HG02759 (cell line): ENCODE measurements around the gene SLC48A1.
A peak's percentile ranks its signal among the peaks of the same experiment; 100 is the strongest.

Experiments
- ATAC-seq: cut with Tn5 transposase; IDR thresholded peaks from one replicate; pipeline ENCODE4 v1.9.1; 2021; ENCODE audit warnings: mild to moderate bottlenecking, moderate library complexity; ENCODE audit not compliant: unreplicated experiment

SLC48A1 gene

DNA sequence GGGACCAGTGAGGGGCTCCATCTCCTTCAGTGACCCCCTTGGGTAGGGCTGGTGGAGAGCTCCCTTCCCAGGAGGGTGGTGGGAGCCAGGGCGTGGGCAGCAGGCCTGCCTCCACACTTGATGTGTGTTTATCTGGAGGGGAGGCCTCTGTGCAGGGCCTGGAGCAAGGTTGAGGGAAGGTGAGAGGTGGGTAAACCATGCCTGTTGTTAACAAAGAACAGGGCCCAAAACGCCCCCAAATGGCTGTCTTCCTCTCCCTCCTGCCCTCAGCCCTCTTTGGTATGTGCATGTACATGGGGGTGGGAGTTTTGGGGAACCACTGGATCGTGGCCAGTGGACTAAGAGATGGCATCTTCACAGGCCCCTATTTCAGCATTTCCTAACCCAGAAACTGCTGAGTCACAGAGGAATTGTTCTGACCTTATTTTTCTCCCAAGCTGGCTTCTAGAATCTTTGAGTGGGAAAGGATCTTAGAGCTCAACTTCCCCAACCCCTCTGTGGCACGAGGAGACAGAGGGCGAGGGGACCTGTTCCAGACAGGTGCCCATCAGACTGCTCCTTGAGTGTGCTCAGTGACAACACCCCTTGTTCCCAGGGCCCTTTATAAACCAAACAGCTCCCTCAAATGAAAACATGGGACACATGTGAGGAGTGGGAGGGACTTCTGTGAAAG lies 3.6 kb downstream of the SLC48A1 start:
- ATAC-seq = no peak

DNA sequence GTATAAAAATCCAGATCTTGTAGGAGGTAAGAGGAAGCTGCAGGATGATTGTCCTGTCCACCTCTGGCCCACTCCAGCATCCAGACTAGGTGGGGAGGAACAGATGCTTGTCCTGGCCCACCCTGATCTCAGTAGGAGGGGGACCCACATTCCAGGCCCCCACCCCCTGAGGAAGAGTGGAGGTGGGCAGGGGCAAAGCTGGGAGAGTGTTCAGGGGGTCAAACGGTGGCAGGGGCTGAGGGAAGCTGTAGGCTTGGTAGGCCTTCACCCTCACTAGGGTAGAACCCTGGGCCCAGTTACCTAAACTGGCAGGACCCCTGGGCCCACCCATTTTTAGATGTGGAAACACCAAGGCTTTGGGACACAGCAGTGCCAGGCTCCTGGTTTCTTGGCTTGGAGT lies 4.1 kb downstream of the SLC48A1 start:
- ATAC-seq = no peak

DNA sequence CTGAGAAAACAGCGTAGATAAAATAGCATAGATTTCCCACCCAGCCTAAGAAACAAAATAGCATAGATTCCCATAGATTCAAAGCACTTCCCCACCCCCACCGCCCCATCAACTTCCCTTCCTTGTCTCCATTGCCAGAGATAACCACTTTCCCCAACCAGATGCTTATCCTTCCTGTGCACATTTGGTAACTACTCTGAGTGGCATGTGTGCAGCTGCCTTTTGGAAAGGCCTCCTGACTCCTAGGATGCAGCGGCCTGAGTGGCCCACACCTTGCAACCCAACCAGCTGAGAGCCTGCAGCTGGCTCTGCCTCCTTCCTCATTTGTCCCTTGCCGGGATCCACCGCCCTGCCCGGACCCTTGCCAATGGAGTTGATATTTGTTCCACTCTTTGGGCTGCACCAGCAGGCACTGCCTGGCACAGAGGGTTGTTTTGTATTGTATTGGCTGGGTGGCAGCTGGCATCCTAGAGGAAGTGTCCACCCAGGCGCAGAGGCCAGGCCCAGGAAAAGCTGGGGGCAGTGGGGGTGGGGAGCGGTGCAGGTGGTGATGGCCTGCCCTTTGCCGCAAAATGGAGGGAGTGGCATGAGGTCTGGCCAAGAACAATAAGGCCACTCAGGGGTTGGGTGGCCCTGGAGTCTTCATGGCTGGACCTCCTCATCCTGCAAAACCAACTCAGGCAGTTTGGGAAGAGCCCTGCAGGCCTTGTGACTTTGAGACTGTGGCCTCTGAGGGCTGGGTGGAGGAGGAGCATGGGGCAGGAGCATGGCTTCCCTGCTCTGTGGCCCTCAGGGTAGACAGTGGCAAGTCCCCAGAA lies 4.9 kb downstream of the SLC48A1 start:
- no peak for ATAC-seq

DNA sequence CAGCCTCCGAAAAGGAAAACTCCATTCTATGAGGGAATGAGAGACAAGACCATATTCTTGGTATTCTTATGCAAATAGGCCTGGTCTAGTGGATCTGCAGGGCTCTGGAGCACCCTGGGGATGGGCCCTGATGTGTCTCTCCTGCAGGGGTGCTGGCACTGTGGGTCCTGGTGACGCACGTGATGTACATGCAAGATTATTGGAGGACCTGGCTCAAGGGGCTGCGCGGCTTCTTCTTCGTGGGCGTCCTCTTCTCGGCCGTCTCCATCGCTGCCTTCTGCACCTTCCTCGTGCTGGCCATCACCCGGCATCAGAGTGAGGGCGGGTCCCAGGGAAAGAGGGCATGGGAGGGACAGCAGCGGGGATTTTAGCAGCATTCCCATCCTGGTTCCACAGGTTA lies 5.8 kb downstream of the SLC48A1 start:
- no peak for ATAC-seq

DNA sequence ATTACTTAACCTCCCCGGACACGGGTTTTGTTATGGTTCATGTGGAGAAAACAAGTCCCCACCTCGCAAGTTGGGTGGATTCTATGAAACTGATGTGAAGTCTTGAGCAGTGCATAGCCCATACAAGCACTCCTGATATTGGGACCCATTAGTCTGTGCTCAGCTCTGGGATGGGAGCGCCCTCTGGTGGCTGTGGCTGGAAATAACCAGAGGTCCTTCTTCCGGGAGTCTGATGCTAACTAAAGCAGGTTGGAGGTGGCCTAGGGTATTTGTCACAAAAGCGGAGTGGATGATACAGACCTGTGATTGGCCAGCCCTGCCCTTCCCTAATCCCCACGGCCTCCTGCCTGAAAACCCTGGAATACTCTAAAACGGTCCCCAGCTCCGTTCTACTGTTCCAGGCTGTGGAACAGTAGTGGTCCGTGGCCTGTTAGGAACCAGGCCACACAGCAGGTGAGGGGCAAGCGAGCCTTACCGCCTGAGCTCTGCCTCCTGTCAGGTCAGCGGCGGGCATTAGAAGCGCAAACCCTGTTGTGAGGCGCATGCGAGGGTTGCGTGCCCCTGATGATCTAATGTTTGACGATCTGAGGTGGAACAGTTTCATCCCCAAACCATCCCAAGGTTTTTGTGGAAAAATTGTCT lies 6.4 kb downstream of the SLC48A1 start:
- ATAC-seq = peak; percentile 88

DNA sequence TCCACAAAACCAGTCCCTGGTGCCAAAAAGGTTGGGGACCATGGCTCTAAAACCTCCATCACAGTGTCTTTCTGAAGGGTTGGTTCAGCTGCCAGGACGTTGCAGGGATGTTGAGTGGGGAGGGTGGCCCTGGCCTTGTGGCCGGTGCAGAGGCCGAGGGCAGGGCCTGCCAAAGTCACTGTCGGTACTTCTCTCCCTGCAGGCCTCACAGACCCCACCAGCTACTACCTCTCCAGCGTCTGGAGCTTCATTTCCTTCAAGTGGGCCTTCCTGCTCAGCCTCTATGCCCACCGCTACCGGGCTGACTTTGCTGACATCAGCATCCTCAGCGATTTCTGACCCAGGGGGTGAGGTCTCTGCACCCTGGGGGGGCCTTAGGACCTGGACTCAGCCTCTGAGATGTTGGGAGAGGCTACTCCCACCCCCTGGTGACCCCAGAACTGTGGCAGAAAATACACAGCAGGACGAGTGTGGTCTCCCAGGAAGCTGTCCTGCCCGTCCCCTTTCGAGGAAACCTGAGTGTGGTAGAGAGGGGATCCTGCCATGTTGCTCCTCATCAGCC lies 7.0 kb downstream of the SLC48A1 start:
- ATAC-seq = no peak

DNA sequence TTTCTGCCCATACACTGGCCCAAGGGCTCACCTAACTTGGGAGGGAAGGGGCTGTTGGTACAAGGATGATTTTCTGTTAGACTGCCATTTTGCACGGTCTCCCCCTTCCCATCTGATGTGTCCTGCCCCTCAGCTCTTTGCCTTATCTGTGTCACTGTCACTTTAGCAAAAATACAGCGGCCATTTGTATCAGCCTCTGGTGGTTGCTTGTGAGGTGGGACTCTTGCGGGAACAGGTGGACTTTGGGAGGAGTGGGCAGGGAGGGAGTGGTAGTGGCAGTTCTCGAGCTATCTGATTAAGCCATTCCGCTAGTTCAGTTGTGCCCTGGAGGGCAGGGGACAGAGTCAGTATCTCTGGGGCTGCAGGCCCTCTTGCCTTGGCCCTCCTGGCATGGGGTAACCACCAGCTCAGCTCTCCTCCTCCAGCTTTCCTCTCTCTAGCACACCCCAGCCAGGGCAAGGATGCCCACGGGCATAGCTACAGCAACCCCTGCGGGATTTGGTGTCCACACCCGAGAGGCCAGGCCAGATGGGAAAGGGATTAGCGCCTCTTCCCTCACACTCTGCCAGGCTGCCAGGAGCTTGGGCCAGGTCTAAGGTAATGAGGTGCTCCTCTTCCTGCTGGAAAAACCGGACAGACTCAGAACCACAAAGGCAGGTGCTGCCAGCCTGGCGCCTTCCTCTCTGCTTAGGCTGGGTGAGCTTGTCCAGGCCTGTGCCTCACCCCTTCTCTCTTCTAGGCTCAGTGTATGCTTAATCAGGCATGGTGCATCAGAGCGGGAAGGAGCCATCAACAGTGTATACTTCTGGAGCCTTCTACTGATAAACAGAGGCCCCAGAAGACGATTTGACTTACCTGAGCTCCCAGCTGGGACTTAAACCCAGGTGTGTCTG lies 8.7 kb downstream of the SLC48A1 start:
- no peak for ATAC-seq

DNA sequence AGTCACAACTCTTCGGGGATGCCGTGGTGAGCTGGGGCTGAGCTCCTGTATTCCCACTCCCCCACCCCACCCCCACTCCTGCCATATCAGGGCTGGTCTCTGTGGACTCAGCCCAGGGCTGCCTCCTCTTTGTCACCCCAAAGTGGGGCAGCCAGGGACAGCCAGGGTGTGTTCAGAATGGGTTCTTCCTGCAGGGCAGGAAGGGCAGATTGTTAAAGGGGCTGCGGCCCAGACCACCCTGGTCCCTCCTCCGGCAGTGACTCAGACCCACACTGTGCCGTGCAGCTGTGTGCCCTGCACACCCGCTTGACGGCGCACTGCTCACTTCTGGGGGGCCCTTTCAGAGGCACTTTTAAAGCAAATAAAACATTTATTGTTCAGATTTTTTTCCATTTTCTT lies 9.3 kb downstream of the SLC48A1 start:
- no peak for ATAC-seq

DNA sequence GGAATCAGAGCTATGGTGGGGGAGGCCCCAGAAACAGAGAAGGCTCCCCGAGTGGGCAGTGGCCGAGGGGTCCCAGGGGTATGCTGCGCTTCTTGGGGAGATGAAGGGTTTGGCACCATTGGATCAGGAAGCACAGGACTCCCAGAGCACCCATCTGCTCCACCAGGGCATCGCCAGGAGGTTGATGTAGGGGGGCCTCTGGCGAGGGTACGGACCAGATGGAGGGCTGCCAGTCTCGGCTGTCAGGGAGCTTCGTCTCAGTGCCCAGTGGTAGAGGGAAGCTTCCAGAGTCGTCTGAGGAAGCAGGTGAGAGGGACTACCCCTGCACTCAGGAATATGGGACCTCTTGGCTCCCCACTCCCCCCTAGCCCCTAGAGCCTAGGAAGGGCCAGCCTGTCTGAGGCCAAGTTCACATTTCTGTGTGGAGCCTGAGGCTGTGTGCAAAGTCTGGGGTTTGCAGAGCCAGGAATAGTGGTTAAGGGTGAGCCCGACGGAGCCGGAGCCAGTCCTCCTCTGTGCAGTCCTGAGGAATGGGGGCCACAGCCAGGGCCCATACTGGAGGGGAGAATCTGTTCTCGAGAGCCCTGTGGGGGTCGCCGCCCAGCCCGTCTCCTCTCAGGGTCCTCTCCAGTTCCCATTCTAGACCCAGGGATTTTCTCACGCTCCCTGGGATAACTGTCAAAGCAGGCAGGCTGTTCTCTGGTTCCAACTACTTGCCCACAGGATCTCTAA lies 10.2 kb downstream of the SLC48A1 start:
- ATAC-seq = no peak

DNA sequence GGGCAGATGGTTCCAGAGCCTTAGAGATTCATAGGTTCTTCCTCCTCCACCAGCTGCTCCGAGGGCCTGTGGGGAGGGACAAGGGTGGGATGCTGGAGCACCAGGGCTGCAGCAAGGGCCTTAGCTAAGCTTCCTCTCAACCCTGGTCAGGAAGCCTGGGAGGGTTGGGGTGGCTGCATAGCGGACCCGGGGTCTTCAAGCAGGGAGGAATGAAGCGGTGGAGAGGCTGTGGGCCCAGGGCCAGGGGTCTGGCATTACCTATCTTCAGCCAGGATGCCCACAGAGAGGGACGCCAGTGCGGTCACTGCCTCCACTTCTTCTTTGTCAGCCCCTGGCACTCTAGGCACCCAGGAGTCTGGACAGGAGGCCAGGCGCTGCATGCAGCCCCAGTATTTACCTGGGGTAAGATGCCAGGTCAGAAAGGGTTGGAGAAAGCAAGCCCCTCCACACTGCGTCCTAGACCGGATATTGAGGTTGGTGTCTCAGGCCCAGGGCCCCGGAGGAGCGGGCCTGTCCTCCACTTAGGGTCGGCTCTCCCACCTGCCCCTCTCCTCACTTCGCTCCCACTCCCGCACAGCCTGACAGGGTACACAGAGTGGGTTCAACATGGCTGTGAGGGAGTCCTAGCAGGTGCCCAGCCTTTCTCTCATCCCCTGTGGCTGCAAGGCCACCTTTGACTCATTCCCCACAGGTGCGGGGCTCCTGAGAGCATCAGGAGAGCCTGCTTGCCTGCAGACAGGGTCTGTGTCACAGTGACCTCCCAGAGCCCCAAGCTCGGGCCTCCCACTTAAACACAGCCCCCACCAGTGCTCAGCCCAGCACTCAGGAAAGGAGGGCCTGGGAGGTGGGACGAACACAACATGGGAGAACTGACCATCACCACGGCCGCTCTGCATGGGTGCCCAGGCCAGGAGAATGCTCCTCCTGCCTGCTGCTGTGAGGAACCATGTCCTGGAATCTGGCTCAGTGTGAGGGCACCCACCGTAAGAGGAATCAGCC lies 11.1 kb downstream of the SLC48A1 start:
- ATAC-seq = no peak

DNA sequence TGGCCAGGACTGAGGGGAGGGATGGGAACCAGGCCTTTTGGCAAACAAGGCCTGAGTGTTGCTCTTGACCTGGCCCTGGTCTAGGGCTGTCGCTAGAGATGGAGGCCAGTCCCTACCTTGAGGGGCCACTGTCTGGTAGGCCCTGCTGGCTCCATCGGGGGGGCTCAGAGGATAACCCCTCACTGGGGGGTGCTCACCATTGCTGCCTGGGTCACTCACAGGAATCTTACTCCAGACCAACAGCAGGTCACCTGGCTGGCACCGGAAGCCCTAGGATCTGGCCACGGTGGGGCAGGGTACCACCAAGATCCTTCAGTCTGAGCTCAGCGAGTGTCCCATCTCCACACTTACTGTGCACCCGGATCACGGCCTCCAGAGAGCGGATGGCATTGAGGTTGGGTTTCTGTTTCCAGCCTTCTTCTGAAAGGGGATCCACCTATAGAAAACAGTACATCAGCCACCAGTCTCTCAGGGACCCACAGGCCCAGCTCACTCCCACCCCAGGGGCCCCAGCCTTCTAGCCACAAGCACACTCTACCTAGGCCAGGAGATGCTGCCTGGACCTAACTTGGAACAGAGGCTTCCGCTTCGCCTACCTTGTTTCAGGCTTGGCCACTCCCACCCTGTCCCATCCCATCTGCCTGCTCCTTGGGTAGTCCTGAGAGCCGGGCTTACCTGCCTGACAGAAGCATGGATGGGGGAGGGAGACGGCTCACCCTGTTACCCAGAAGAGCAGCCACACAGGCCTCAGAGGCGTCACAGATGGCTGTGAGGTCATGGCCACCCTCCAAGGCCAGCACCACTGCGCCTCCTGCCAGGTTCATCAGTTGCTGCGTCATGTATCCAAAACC lies 12.2 kb downstream of the SLC48A1 start:
- no peak for ATAC-seq

DNA sequence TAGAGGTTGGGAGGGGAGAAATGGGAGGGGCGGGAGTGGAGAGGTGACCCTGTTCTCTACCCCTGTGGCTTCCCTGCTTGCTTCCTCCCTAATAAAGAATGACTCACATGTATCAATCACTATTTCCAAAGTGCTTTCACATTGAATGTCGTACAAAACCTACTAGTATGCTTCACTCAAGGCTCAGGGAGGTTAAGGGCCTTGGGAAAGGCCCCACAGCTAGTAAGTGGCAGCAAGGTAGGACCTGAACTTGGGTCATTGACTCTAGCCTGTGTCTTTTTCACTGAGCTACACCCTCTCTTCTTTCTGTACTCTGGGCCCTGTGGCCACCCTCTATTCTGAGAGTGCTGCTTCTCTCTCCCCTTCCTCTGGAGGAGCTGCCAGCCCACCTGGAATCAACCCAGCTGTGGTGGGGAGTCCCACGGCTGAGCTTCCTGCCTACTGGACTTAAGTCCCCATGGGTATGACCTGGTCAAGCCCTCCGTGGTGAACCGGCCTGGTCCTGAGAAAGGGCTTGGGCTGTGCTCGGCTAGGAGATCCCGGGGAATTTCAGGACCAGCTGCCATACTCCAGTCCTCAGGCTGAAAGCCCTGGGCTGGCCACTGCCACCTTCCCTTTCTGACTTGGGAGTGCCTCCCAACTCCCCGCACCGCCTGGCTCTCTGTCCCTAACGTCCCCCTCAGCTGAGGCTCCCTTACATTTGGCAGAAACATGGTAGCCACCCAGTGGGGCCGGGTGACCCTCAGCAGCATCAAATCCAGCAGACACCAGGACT lies 13.0 kb downstream of the SLC48A1 start:
- ATAC-seq = no peak

DNA sequence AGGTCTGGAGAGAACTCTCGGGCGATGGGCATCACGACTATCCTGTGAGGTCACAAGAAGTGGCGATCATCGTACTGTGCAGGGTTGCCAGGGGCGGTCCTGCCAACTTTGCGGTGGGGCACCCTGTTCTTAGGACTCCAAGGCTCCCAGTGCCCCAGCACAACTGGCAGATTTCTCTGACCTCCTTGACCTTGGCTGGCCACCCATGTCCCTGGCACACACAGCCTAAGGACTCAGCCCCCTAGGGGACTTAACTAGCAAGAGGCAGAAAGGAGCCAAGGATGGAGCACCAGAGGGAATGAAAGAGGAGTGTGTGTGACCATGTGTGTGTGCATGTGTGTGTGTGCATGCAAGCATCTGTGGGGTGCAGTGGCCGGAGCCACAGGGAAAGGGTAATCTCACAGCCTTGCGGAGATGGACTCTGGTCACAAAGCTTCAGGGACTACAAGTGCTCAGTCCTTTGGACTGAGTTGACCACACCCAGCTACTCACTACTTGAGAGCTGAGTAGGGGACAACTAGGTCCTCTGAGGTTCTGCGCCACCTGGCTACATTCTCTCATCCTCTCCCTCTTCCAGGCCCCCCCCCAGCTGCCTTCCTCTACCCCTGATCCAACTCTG lies 13.7 kb downstream of the SLC48A1 start:
- no peak for ATAC-seq

DNA sequence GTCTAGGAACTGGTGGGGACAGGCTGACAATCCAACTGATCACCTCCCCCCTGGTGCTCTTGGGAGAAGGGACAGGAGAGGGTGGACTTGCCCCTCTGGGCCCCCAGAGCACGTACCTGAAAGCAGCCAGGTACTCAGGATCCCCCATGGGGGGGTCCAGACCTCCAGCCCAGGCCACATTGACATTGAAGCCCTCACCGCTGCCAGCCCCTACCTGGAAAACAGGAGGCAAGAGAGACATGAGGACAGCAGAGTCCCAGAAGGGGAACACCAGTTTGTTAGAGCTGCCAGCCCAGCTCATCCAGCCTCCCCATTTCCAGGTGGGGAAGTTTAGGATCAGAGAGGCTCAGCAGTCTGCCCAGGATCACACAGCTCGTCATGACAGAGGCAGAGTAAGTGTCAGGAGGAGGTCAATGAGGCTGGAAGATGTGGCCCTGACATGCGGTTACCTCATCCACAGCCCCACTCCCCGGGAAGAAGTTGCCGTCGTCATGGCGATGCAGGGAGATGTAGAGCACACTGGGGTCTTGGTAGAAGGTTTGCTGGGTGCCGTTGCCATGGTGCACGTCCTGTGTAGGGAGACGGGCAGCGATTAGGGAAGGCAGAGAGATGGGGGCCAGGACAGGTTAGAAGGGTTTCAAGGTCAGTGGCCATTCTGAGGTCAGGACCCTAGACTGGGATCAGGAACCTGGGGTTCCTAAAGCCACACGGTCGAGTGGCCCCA lies 14.7 kb downstream of the SLC48A1 start:
- ATAC-seq = no peak

DNA sequence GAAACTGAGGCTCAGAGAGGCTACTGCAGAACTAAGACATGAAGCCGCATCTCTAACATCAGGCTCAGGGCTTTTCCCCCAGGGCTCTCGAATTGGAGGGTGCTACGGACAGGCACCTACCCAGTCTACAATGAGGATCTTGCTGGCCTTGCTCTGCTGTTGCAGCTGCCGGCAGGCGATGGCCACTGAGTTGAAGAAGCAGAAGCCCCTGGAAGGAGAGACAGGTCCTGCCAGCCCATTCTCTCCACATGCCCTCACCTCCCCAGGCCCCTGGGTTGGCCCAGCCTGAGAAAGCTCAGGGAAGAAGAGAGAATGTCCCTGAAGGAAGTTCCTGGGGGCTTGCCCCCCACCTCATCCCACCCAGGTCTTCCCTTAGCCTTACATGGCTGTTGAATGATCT lies 16.1 kb downstream of the SLC48A1 start:
- no peak for ATAC-seq
